GM13976 (cell line): Measurements from ENCODE around the gene RPS4Y1.

Experiments used
- DNase-seq: peaks from one replicate; pipeline ENCODE4 v3.0.0; 2012; ENCODE audit warnings: low spot score
- in situ Hi-C: fragments of 300-500 bp; cut with MboI; formaldehyde crosslinking; loops from one replicate; pipeline ENCODE4 v1.12.0; 2022; ENCODE audit warnings: low sequenced_read_pairs, mixed read lengths, inconsistent platforms; ENCODE audit not compliant: unreplicated experiment
- TF ChIP-seq, protein P1 (sequence below): IDR thresholded peaks from 2 replicates; pipeline ENCODE4 v1.5.1; 2012; ENCODE audit warnings: borderline replicate concordance, mild to moderate bottlenecking; ENCODE audit not compliant: insufficient read depth; ENCODE audit errors: extremely low read depth, missing control alignments, control extremely low read depth

The RPS4Y1 gene

DNA sequence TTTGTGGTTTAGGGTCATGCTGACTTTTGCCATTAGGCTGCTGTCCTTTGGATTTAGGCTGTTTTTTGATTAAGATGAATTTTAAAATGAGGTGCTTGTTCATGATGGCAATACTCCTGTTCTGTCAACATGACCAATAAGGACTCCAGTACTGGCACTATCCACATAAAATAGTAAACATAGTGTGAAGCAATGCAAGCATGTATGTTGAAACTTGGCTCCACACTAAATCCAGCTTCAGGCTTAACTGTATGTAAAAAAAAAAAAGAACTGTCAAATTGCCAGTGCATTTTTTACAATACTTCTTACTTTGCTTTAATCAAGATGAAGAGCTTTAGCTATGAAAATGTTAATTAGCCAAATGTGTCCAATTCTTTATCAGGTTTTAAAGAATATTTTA, 6.2 kb upstream of the RPS4Y1 start:
- TF ChIP-seq, protein P1, sequence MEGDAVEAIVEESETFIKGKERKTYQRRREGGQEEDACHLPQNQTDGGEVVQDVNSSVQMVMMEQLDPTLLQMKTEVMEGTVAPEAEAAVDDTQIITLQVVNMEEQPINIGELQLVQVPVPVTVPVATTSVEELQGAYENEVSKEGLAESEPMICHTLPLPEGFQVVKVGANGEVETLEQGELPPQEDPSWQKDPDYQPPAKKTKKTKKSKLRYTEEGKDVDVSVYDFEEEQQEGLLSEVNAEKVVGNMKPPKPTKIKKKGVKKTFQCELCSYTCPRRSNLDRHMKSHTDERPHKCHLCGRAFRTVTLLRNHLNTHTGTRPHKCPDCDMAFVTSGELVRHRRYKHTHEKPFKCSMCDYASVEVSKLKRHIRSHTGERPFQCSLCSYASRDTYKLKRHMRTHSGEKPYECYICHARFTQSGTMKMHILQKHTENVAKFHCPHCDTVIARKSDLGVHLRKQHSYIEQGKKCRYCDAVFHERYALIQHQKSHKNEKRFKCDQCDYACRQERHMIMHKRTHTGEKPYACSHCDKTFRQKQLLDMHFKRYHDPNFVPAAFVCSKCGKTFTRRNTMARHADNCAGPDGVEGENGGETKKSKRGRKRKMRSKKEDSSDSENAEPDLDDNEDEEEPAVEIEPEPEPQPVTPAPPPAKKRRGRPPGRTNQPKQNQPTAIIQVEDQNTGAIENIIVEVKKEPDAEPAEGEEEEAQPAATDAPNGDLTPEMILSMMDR, result no peak
- no peak for DNase-seq
- in situ Hi-C loops, result no loop called here

DNA sequence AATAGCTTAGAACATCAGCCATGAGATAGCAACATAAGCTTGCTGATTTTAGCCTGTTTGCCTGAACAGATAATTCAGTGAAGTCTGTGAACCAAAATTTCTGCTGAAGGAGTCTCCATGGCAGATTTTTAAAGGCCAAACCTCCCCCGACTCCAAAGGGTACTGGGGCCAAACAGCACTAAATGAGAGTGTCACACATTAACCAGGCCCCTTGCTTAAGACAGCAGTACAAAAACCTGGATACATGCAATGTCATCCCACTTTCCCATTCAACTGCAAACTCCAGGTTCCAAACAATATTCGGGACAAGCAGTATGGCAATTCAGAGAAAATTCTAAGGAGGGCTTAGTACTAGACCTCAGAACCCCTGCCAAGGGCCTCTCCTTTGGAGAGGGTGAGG, 4.3 kb upstream of the RPS4Y1 start:
- TF ChIP-seq, protein P1, result no peak
- in situ Hi-C loops, result no loop called here
- no peak for DNase-seq

DNA sequence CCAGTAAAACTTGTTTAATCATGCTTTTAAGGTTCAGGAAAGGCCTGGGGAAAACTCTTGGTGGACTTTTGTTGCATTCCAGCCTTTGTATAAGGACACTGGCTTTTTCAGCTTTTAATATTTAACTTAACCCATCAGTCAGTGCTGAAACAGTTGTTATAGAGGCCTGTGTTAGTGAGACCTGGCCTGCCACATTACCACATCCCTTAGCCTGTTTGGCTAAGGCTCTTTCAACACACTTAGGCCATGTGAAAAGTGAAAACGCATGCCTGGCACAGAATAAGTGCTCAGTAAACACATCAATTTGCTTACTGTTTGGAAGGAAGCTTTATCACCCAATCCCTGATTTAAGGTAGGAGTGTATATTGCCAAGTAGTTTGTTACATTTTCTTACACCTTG, 3.5 kb upstream of the RPS4Y1 start:
- DNase-seq, result no peak
- in situ Hi-C loops, result no loop called here
- TF ChIP-seq, protein P1, result no peak

DNA sequence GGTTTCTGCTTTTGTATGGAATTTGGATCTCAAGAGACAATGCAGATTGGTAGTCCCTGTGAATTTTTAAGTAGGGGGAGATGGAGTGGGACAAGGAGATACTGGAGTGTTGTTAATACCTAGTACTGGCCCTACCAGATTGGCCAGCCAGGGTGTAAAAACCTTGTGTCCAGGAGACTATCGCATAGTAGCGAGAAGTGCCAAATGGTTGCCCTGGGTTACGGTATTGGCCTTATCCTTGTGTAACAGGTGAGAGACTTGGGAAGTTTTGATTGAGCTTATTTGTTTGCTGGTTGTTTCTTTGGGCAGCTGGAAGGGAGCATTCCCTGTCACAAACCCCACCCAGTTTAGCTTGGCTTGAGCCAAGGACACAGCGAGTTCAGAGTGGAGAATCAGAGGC, 5.4 kb downstream of the RPS4Y1 start:
- in situ Hi-C loops, result no loop called here
- TF ChIP-seq, protein P1, result no peak
- no peak for DNase-seq

DNA sequence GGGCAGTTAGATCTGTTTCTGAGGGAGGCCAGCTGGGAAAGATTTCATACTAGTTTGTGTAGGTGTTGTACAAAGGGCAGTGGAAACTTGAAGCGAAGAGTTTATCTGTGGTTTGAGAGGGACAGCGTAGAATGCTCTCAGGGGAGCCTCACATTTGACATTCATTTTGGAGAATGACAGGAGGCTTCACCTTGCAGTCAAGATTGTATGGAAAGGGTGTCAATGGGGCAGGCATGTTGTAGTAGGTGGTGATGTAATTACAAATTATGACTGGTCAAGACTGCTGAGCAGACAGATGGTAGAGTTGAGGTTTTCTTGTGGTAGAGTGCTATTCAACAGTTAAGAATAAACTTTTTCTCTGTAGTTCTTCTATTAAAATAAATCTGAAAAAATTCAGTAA, 7.0 kb downstream of the RPS4Y1 start:
- TF ChIP-seq, protein P1, result no peak
- no peak for DNase-seq
- in situ Hi-C loops, result no loop called here

DNA sequence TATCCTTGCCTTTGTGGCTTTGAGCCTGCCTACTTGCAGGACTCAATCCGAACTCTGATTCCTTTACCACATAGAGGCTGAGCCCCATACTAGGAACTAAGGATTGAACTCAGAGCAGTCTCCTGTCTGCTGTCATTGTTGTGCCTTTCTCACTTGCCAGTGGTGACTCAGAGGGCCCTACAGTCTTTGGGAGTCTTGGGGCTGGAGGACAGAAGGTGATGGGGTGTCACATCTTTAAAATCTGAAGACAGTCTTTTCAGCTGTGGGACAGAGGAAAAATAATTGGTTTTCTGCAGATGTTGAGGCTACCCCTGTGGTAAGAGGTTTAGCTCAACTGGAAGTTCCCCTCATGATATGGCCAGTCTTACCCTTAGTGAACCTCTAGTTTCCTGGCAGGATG, 8.0 kb downstream of the RPS4Y1 start:
- TF ChIP-seq, protein P1, result no peak
- in situ Hi-C loops, result no loop called here

More for the DNA sequence above, 8.0 kb downstream of the RPS4Y1 start:
- no peak for DNase-seq
